Activated B cell treated with CpG ODN at 0.5 μM for 24 hours (primary cell): ENCODE measurements around the gene CELA1. TPM values are rescaled to one million over a fixed set of nuclear protein-coding genes. Genes with fewer than 3 reads are reported as not detected.
A peak's percentile ranks its signal among the peaks of the same experiment; 100 is the strongest.

Experiments used
- ATAC-seq: fragments of 200-7000 bp; cut with Tn5 transposase; one replicate; pipeline ENCODE4 v1.10.0; 2021; ENCODE audit warnings: low read depth, mild to moderate bottlenecking, moderate library complexity
- CTCF ChIA-PET: fragments of 350-600 bp; sonication (Branson Sonifier 250); formaldehyde crosslinking; loops from one replicate; lab custom pipeline; 2021; ENCODE audit warnings: antibody characterized with exemption; lab: Charles Lee
- POLR2A ChIA-PET: fragments of 350-600 bp; sonication (Branson Sonifier 250); formaldehyde crosslinking; loops from one replicate; lab custom pipeline; 2021; ENCODE audit warnings: antibody characterized with exemption; lab: Charles Lee
- DNase-seq: peaks from one replicate; pipeline ENCODE4 v3.0.0; 2022
- H3K27ac Mint-ChIP-seq: one replicate; pipeline ENCODE4 v1.8.0; 2020; ENCODE audit warnings: mixed read lengths
- H3K27me3 Mint-ChIP-seq: one replicate; pipeline ENCODE4 v1.8.0; 2021; ENCODE audit warnings: mixed read lengths
- H3K36me3 Mint-ChIP-seq: one replicate; pipeline ENCODE4 v1.8.0; 2021; ENCODE audit warnings: low read depth, mixed read lengths
- H3K4me1 Mint-ChIP-seq: one replicate; pipeline ENCODE4 v1.8.0; 2021; ENCODE audit warnings: mixed read lengths
- H3K4me3 Mint-ChIP-seq: one replicate; pipeline ENCODE4 v1.8.0; 2020; ENCODE audit warnings: mild to moderate bottlenecking, mixed read lengths
- H3K9me3 Mint-ChIP-seq: one replicate; pipeline ENCODE4 v1.8.0; 2020; ENCODE audit warnings: mixed read lengths
- CTCF ChIP-seq: fragments of 200-600 bp; IDR thresholded peaks from one replicate; pipeline ENCODE4 v1.8.0; 2022; ENCODE audit warnings: antibody characterized with exemption, mild to moderate bottlenecking
- intact Hi-C: fragments of 100-400 bp; cut with micrococcal nuclease; formaldehyde crosslinking; loops from one replicate; pipeline ENCODE4 v1.15.1; 2024
- total RNA-seq: library from RNA; stranded (reverse); gene quantifications from 2 replicates; pipeline ENCODE4 v1.2.3, GENCODE V29; 2022

The CELA1 gene
- total RNA-seq, 1 donor from 2014 or later, result not detected

GRCh38 chr12:51359851-51360250, 13.4 kb upstream of the CELA1 start:
- H3K36me3 Mint-ChIP-seq, result peaks cover 33% of the 10 kb centered on the region
- DNase-seq (no peak), ATAC-seq (no peak)
- no peak for TF ChIP-seq CTCF
- CTCF ChIA-PET, result interaction anchor here (1.5 kb wide), 1 partner anchor 9 kb away, joined by 4 read pairs; no protein-coding TSS in a partner anchor
- peaks cover 38% of the 10 kb centered on the region for H3K4me1 Mint-ChIP-seq
- H3K4me3 Mint-ChIP-seq, result no peak overlapping the region
- no peaks in the 10 kb centered on the region for H3K27me3 Mint-ChIP-seq
- H3K9me3 Mint-ChIP-seq, result no peaks in the 10 kb centered on the region
- intact Hi-C loops, result loop anchor here (10.0 kb wide), 1 partner anchor 435 kb away; a partner anchor contains a TSS
- no peak overlapping the region for H3K27ac Mint-ChIP-seq
- POLR2A ChIA-PET, result interaction anchor here (1.6 kb wide), 1 partner anchor 36 kb away, joined by 3 read pairs; no protein-coding TSS in a partner anchor

DNA sequence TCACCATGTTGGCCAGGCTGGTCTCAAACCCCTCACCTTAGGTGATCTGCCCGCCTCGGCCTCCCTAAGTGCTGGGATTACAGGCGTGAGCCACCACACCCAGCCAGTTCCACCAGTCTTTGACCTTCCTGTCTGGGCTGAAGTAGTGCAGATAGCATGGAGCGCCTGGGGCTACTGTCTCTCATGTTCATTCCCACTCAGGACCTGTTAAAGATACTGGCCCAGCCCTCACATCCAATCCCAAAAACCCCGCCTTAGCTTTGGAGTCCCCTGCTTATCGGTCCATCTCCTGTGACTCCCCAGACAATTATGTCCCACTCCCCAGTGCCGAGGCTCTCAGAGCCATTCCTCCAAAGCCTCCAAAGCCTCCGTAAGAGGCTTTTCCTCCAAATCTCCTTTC, 12.0 kb upstream of the CELA1 start:
- ChIA-PET CTCF (interaction anchor here (1.5 kb wide), 1 partner anchor 11 kb away, joined by 4 read pairs; no protein-coding TSS in a partner anchor), POLR2A (interaction anchor here (0.7 to 6.5 kb wide), 4 partner anchors 9 to 332 kb away, joined by 3 to 63 read pairs (median 10); partner anchors contain the start of genes GALNT6 and SLC11A2)
- H3K4me3 Mint-ChIP-seq, result no peak overlapping the region
- peak overlapping the region; percentile 24 for H3K27ac Mint-ChIP-seq
- no peaks in the 10 kb centered on the region for H3K9me3 Mint-ChIP-seq
- intact Hi-C loops, result no loop called here
- no peaks in the 10 kb centered on the region for H3K27me3 Mint-ChIP-seq
- peaks cover 38% of the 10 kb centered on the region for H3K4me1 Mint-ChIP-seq
- DNase-seq, result no peak
- no peak for ATAC-seq
- no peak for TF ChIP-seq CTCF
- peaks cover 26% of the 10 kb centered on the region for H3K36me3 Mint-ChIP-seq

DNA sequence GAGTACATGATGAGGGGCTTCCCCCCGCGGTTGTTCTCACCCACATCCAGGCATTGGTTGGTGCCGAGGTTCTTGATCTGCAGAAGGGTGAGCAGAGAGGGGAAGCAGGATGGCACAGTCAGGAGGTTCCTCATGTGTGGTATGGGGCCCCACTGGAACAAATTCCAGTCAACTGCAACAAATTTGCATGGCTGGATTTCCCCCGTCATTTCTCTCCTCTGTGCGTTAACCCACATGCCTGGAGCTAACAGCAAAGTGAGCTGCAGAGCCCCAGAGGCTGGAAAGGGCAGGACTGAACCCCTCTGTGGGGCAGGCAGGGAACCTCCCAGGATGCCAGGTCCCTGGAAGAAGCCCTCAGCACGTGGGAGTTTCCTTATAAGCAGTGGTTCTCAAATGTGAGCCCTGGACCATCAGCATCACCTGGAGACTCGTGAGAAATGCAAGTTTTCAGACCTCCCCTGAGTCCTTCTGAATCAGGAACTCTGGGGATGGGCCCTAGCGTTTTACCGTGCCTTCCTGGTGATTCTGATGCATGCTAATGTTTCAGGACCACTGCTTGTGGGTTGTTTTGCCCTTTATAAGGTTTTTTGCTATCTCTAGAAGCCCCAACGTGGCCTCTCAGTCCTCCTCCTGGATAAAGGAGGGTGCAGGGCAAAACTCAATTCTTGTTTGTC, 11.0 kb upstream of the CELA1 start:
- peaks cover 38% of the 10 kb centered on the region for H3K4me1 Mint-ChIP-seq
- intact Hi-C loops, result loop anchor here (1.0 to 2.0 kb wide), 3 partner anchors 11 to 67 kb away; partner anchors contain the start of genes GALNT6 and SLC4A8
- no peaks in the 10 kb centered on the region for H3K9me3 Mint-ChIP-seq
- peak overlapping the region; percentile 42 for H3K27ac Mint-ChIP-seq
- TF ChIP-seq CTCF, result no peak
- peaks cover 25% of the 10 kb centered on the region for H3K36me3 Mint-ChIP-seq
- CTCF ChIA-PET, result interaction anchor here (1.3 to 4.5 kb wide), 3 partner anchors 9 to 67 kb away, joined by 4 to 27 read pairs (median 4); partner anchors contain the start of gene SLC4A8
- POLR2A ChIA-PET, result interaction anchor here (0.9 to 6.5 kb wide), 7 partner anchors 10 to 119 kb away, joined by 3 to 63 read pairs (median 4); partner anchors contain the start of genes DAZAP2 and GALNT6
- peak overlapping the region; percentile 65 for H3K4me3 Mint-ChIP-seq
- ATAC-seq (peak; percentile 90), DNase-seq (peak; percentile 58)
- no peaks in the 10 kb centered on the region for H3K27me3 Mint-ChIP-seq

- ChIA-PET CTCF (interaction anchor here (1.1 to 3.6 kb wide), 2 partner anchors 11 to 42 kb away, joined by 3 to 34 read pairs; no protein-coding TSS in a partner anchor), POLR2A (interaction anchor here (1.0 to 1.5 kb wide), 2 partner anchors 14 to 40 kb away, joined by 3 to 4 read pairs; no protein-coding TSS in a partner anchor)
- Mint-ChIP-seq H3K36me3 (peaks cover 2% of the 10 kb centered on the region), H3K4me1 (peaks cover 8% of the 10 kb centered on the region), H3K9me3 (no peaks in the 10 kb centered on the region), H3K27me3 (no peaks in the 10 kb centered on the region), H3K4me3 (no peak overlapping the region), H3K27ac (no peak overlapping the region)
- no peak for ATAC-seq
- DNase-seq, result no peak
- intact Hi-C loops, result loop anchor here (2.0 kb wide), 1 partner anchor 17 kb away; no protein-coding TSS in a partner anchor
- no peak for TF ChIP-seq CTCF
Measured at GRCh38 chr12:51351913-51352532, 5.5 kb upstream of the CELA1 start.
